Measurements from ENCODE around the gene AKAP6. TPM values are rescaled to one million over a fixed set of nuclear protein-coding genes. Genes with fewer than 3 reads are reported as not detected.

AKAP6 gene
- total RNA-seq, 2 experiments from 2014 or later, result 0.13 to 0.72 TPM

- Histone ChIP-seq H4K20me1 (ENCODE audit: insufficient read depth, low read length) (no peaks in the 10 kb centered on the region), H3K9me2 (ENCODE audit: insufficient read depth, low read length) (no peaks in the 10 kb centered on the region), H3K4me3 (ENCODE audit: low read depth, low read length, poor library complexity, severe bottlenecking) (no peak overlapping the region), H3K27ac (ENCODE audit: low read depth, low read length, poor library complexity, severe bottlenecking) (no peak overlapping the region), H3K36me3 (ENCODE audit: insufficient read depth, low read length) (no peaks in the 10 kb centered on the region), H3K79me2 (ENCODE audit: insufficient read depth, low read depth, low read length) (no peaks in the 10 kb centered on the region), H3K4me1 (ENCODE audit: insufficient read depth, low read length, poor library complexity, severe bottlenecking) (peaks cover 10% of the 10 kb centered on the region), H2AFZ (ENCODE audit: low read length) (no peak overlapping the region), H3K9me3 (ENCODE audit: low read length) (no peaks in the 10 kb centered on the region), H3K4me2 (ENCODE audit: low read length) (no peak overlapping the region)
- BruUV-seq (replicated peaks), result no TSS peak
- TF ChIP-seq, protein P1, sequence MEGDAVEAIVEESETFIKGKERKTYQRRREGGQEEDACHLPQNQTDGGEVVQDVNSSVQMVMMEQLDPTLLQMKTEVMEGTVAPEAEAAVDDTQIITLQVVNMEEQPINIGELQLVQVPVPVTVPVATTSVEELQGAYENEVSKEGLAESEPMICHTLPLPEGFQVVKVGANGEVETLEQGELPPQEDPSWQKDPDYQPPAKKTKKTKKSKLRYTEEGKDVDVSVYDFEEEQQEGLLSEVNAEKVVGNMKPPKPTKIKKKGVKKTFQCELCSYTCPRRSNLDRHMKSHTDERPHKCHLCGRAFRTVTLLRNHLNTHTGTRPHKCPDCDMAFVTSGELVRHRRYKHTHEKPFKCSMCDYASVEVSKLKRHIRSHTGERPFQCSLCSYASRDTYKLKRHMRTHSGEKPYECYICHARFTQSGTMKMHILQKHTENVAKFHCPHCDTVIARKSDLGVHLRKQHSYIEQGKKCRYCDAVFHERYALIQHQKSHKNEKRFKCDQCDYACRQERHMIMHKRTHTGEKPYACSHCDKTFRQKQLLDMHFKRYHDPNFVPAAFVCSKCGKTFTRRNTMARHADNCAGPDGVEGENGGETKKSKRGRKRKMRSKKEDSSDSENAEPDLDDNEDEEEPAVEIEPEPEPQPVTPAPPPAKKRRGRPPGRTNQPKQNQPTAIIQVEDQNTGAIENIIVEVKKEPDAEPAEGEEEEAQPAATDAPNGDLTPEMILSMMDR (conservative IDR thresholded peaks at IDR 0.05; ENCODE audit: low read length), result no peak
- TF ChIP-seq EZH2phosphoT487 (IDR thresholded peaks at IDR 0.05; ENCODE audit: borderline replicate concordance, low read depth, low read length), result no peak
- intact Hi-C loops (cut with micrococcal nuclease; ENCODE audit: unreplicated experiment), result no loop called here
- POLR2A ChIA-PET, result no interaction called here
- CTCF ChIA-PET (ENCODE audit: unreplicated experiment), result no interaction called here
- DNase-seq (ENCODE audit: low spot score), result no peak
These were observed 368.6 kb downstream of the AKAP6 start for GRCh38 chr14:32697704-32698103.

DNA sequence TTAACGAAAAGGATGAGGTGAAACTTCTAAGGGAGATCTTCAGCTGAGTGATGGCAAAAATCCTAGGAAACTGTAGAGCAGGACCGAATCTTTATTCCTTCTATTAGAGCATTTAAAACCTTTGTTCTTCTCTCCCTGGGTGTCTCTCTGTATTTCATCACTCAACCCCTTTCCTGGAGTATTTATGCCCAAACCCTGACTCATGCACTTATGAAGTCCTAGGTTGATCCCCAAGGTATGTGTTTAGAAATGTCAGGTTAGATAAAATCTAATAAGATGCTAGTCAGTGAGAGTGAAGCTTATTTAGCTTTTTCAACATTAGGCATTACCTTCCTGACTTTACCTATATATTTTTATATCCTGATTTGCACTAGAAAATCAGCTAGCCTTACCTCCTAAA, 369.7 kb downstream of the AKAP6 start:
- Histone ChIP-seq H2AFZ (ENCODE audit: low read length) (no peak overlapping the region), H3K9me3 (ENCODE audit: low read length) (no peaks in the 10 kb centered on the region), H3K4me1 (ENCODE audit: insufficient read depth, low read length, poor library complexity, severe bottlenecking) (peaks cover 18% of the 10 kb centered on the region), H4K20me1 (ENCODE audit: insufficient read depth, low read length) (no peaks in the 10 kb centered on the region), H3K4me3 (ENCODE audit: low read depth, low read length, poor library complexity, severe bottlenecking) (no peak overlapping the region), H3K79me2 (ENCODE audit: insufficient read depth, low read depth, low read length) (no peaks in the 10 kb centered on the region), H3K9me2 (ENCODE audit: insufficient read depth, low read length) (no peaks in the 10 kb centered on the region), H3K4me2 (ENCODE audit: low read length) (no peak overlapping the region), H3K27ac (ENCODE audit: low read depth, low read length, poor library complexity, severe bottlenecking) (no peak overlapping the region), H3K36me3 (ENCODE audit: insufficient read depth, low read length) (no peaks in the 10 kb centered on the region)
- BruUV-seq (replicated peaks), result no TSS peak
- intact Hi-C loops (cut with micrococcal nuclease; ENCODE audit: unreplicated experiment), result no loop called here
- DNase-seq (ENCODE audit: low spot score), result no peak
- POLR2A ChIA-PET, result no interaction called here
- CTCF ChIA-PET (ENCODE audit: unreplicated experiment), result no interaction called here
- TF ChIP-seq EZH2phosphoT487 (IDR thresholded peaks at IDR 0.05; ENCODE audit: borderline replicate concordance, low read depth, low read length), result no peak
- TF ChIP-seq, protein P1 (conservative IDR thresholded peaks at IDR 0.05; ENCODE audit: low read length), result no peak

GRCh38 chr14:32701475-32701874, 372.4 kb downstream of the AKAP6 start:
- H3K4me1 ChIP-seq (ENCODE audit: insufficient read depth, low read length, poor library complexity, severe bottlenecking), result peaks cover 14% of the 10 kb centered on the region
- TF ChIP-seq EZH2phosphoT487 (IDR thresholded peaks at IDR 0.05; ENCODE audit: borderline replicate concordance, low read depth, low read length), result no peak
- TF ChIP-seq, protein P1 (conservative IDR thresholded peaks at IDR 0.05; ENCODE audit: low read length), result no peak
- no peaks in the 10 kb centered on the region for H3K9me3 ChIP-seq (ENCODE audit: low read length)
- no peaks in the 10 kb centered on the region for H4K20me1 ChIP-seq (ENCODE audit: insufficient read depth, low read length)
- H3K79me2 ChIP-seq (ENCODE audit: insufficient read depth, low read depth, low read length), result no peaks in the 10 kb centered on the region
- no peak for DNase-seq (ENCODE audit: low spot score)
- H2AFZ ChIP-seq (ENCODE audit: low read length), result no peak overlapping the region
- no peak overlapping the region for H3K27ac ChIP-seq (ENCODE audit: low read depth, low read length, poor library complexity, severe bottlenecking)
- H3K4me3 ChIP-seq (ENCODE audit: low read depth, low read length, poor library complexity, severe bottlenecking), result no peak overlapping the region
- intact Hi-C loops (cut with micrococcal nuclease; ENCODE audit: unreplicated experiment), result no loop called here
- no TSS peak for BruUV-seq (replicated peaks)
- POLR2A ChIA-PET, result no interaction called here
- H3K9me2 ChIP-seq (ENCODE audit: insufficient read depth, low read length), result no peaks in the 10 kb centered on the region
- H3K36me3 ChIP-seq (ENCODE audit: insufficient read depth, low read length), result no peaks in the 10 kb centered on the region
- CTCF ChIA-PET (ENCODE audit: unreplicated experiment), result no interaction called here
- H3K4me2 ChIP-seq (ENCODE audit: low read length), result no peak overlapping the region

Data from OCI-LY7 (cell line).